Stimulated activated CD8-positive, alpha-beta memory T cell treated with anti-CD3 and anti-CD28 coated beads, Interleukin-2, amount 100 ng/mL, for 48 hours (primary cell): Measurements from ENCODE around the gene ACBD4.
"Not testable (repeated sequence)": the region's sequence is repeated elsewhere in the genome, so short reads cannot be mapped to it uniquely, and the experiment has no call there.

Experiments
- DNase-seq, 2 donors: peaks; one replicate each; pipeline ENCODE4 v3.0.0-alpha.2; 2020; ENCODE audit warnings: low read depth in 2 of 2

Gene ACBD4

GRCh38 chr17:45119964-45120363, 15.5 kb upstream of the ACBD4 start:
- DNase-seq = no peak

- no peak for DNase-seq
Measured at GRCh38 chr17:45120558-45120957, 14.9 kb upstream of the ACBD4 start.

- DNase-seq = no peak
Measured at GRCh38 chr17:45121055-45121454, 14.4 kb upstream of the ACBD4 start.

GRCh38 chr17:45123076-45123770, 12.3 kb upstream of the ACBD4 start:
- no peak for DNase-seq

GRCh38 chr17:45123930-45124796, 11.3 kb upstream of the ACBD4 start:
- no peak for DNase-seq

GRCh38 chr17:45124797-45125122, 10.7 kb upstream of the ACBD4 start:
- DNase-seq = not testable (repeated sequence)

- no peak for DNase-seq
Measured at GRCh38 chr17:45125509-45125908, 10.0 kb upstream of the ACBD4 start.

- no peak for DNase-seq
Measured at GRCh38 chr17:45127207-45127547, 8.3 kb upstream of the ACBD4 start.

GRCh38 chr17:45127548-45128300, 7.8 kb upstream of the ACBD4 start:
- no peak for DNase-seq

- DNase-seq = no peak
Measured at GRCh38 chr17:45128331-45128730, 7.2 kb upstream of the ACBD4 start.

- DNase-seq = no peak
Measured at GRCh38 chr17:45128989-45129388, 6.5 kb upstream of the ACBD4 start.

GRCh38 chr17:45129426-45129939, 6.0 kb upstream of the ACBD4 start:
- DNase-seq = no peak

GRCh38 chr17:45129940-45130680, 5.4 kb upstream of the ACBD4 start:
- no peak for DNase-seq

GRCh38 chr17:45130681-45131615, 4.5 kb upstream of the ACBD4 start:
- DNase-seq = no peak

- peak in 1 of 2 donors; percentile 38 for DNase-seq
Measured at GRCh38 chr17:45131616-45132319, 3.7 kb upstream of the ACBD4 start.

- no peak for DNase-seq
Measured at GRCh38 chr17:45132320-45132571, 3.2 kb upstream of the ACBD4 start, which contains the start of gene PLCD3. PLCD3 (minus strand) TSS chr17:45132515; CDS start chr17:45132410, 105 bp downstream.

GRCh38 chr17:45132572-45133463, 2.7 kb upstream of the ACBD4 start:
- peak; percentile 51 to 63 for DNase-seq

- no peak for DNase-seq
Measured at GRCh38 chr17:45135978-45136791, 698 bp downstream of the ACBD4 start.
